Endothelial cell of umbilical vein (primary cell): ENCODE data around the gene IFT74. TPM values are rescaled to one million over a fixed set of nuclear protein-coding genes. Genes with fewer than 3 reads are reported as not detected.

ENCODE experiments used
- BruUV-seq: library from RNA; stranded (reverse); fragments of 400-500 nt; replicated peaks from 2 replicates; lab custom pipeline; 2021; lab: Mats Ljungman, UMichigan
- CTCF ChIA-PET: fragments of 300-600, 350-600 bp; sonication (Branson Sonifier 250); formaldehyde crosslinking; loops from one replicate; lab custom pipeline; 2021; ENCODE audit warnings: antibody characterized with exemption, inconsistent platforms; lab: Charles Lee
- POLR2A ChIA-PET: fragments of 300-600, 350-600 bp; sonication (Branson Sonifier 250); formaldehyde crosslinking; loops from one replicate; lab custom pipeline; 2021; ENCODE audit warnings: antibody characterized with exemption, inconsistent platforms; lab: Charles Lee
- DNase-seq: peaks from one replicate; pipeline ENCODE4 v3.0.0-alpha.2; 2011; ENCODE audit warnings: low read depth, low spot score
- FAIRE-seq: peaks from 2 replicates; lab custom pipeline; 2011; peaks lifted over from hg19 to GRCh38; lab: Jason Lieb, UNC
- H2AFZ ChIP-seq: 2 replicates; pipeline ENCODE4 v1.6.0; 2012; ENCODE audit warnings: low read depth, low read length, control low read depth, inconsistent platforms
- H3K27ac ChIP-seq: 2 replicates; pipeline ENCODE4 v1.5.1; 2011; ENCODE audit warnings: low read depth, mild to moderate bottlenecking, control low read depth, low read length, moderate library complexity; ENCODE audit not compliant: insufficient read depth
- H3K27me3 ChIP-seq, 2 experiments: 2 replicates each; pipeline versions ENCODE4 v1.6.0 to v1.6.1; 2011; ENCODE audit warnings: low read length in 2 of 2, mixed read lengths in 1 of 2; ENCODE audit not compliant: control insufficient read depth in 2 of 2, insufficient read depth in 2 of 2
- H3K36me3 ChIP-seq, 2 experiments: 2 replicates in 1 of 2; 3 replicates in 1 of 2; pipeline ENCODE4 v1.5.1; 2011; ENCODE audit warnings: low read length in 2 of 2, mild to moderate bottlenecking in 1 of 2, moderate library complexity in 1 of 2; ENCODE audit not compliant: control insufficient read depth in 2 of 2, insufficient read depth in 2 of 2; ENCODE audit errors: extremely low read depth in 1 of 2
- H3K4me1 ChIP-seq: 3 replicates; pipeline ENCODE4 v1.5.1; 2011; ENCODE audit warnings: mild to moderate bottlenecking, low read length; ENCODE audit not compliant: control insufficient read depth, insufficient read depth; ENCODE audit errors: extremely low read depth
- H3K4me2 ChIP-seq: 2 replicates; pipeline ENCODE4 v1.6.1; 2011; ENCODE audit warnings: low read length, control low read depth, mixed read lengths; ENCODE audit not compliant: insufficient read depth
- H3K4me3 ChIP-seq, 3 experiments: fragments of 200-600 bp in 1 of 3; sonication (generic), shearing (Covaris generic) in 1 of 3; replicated peaks in 1 of 3; 2 replicates each; pipeline ENCODE4 v1.5.1; 2011 to 2016; ENCODE audit warnings: control low read depth in 3 of 3, low read length in 3 of 3, mild to moderate bottlenecking in 2 of 3, inconsistent platforms in 1 of 3, low read depth in 1 of 3, moderate library complexity in 1 of 3; ENCODE audit not compliant: insufficient read depth in 1 of 3
- H3K79me2 ChIP-seq: 2 replicates; pipeline ENCODE4 v1.6.0; 2012; ENCODE audit warnings: low read length, inconsistent platforms; ENCODE audit not compliant: control insufficient read depth, insufficient read depth
- H3K9ac ChIP-seq: replicated peaks from 2 replicates; pipeline ENCODE3; 2011; ENCODE audit warnings: low read length, control low read depth; ENCODE audit not compliant: insufficient read depth; ENCODE audit errors: extremely low read depth
- H3K9me1 ChIP-seq: replicated peaks from 3 replicates; pipeline ENCODE4 v1.6.0; 2011; ENCODE audit warnings: mild to moderate bottlenecking, low read length; ENCODE audit not compliant: control insufficient read depth, insufficient read depth; ENCODE audit errors: extremely low read depth
- H3K9me3 ChIP-seq: replicated peaks from 2 replicates; pipeline ENCODE4 v1.5.1; 2012; ENCODE audit warnings: low read length, inconsistent platforms; ENCODE audit not compliant: control insufficient read depth, insufficient read depth
- H4K20me1 ChIP-seq: replicated peaks from 2 replicates; pipeline ENCODE3; 2011; ENCODE audit warnings: mild to moderate bottlenecking, low read length; ENCODE audit not compliant: control insufficient read depth, insufficient read depth; ENCODE audit errors: extremely low read depth
- CTCF ChIP-seq, 2 donors: IDR thresholded peaks; 1 replicate in 1 of 2; 2 replicates in 1 of 2; pipeline ENCODE4 v1.5.1; 2011; ENCODE audit warnings: low read length in 2 of 2, mild to moderate bottlenecking in 2 of 2, moderate library complexity in 2 of 2, control low read depth in 1 of 2, inconsistent platforms in 1 of 2, low read depth in 1 of 2; ENCODE audit not compliant: insufficient read depth in 1 of 2; ENCODE audit errors: extremely low read depth in 1 of 2
- EZH2 ChIP-seq: IDR thresholded peaks from 2 replicates; pipeline ENCODE4 v1.6.1; 2012; ENCODE audit warnings: borderline replicate concordance, low read depth, mild to moderate bottlenecking, moderate library complexity, low read length, inconsistent platforms; ENCODE audit not compliant: severe bottlenecking
- FOS ChIP-seq: IDR thresholded peaks from 2 replicates; pipeline ENCODE4 v1.6.1; 2011; ENCODE audit warnings: mild to moderate bottlenecking, low read length, moderate library complexity, borderline replicate concordance; ENCODE audit not compliant: insufficient read depth
- GATA2 ChIP-seq: IDR thresholded peaks from 2 replicates; pipeline ENCODE4 v1.7.0; 2011; ENCODE audit warnings: low read depth, mild to moderate bottlenecking, moderate library complexity, mixed read lengths, low read length; ENCODE audit not compliant: insufficient read length, insufficient read depth
- JUN ChIP-seq: IDR thresholded peaks from 2 replicates; pipeline ENCODE4 v1.6.1; 2011; ENCODE audit warnings: borderline replicate concordance, low read depth; ENCODE audit not compliant: insufficient read length, insufficient read depth
- MAX ChIP-seq: IDR thresholded peaks from 2 replicates; pipeline ENCODE4 v1.6.1; 2011; ENCODE audit not compliant: insufficient read depth, insufficient read length
- MYC ChIP-seq: IDR thresholded peaks from one replicate; pipeline ENCODE4 v1.6.1; 2011; ENCODE audit warnings: mild to moderate bottlenecking, low read depth, low read length
- POLR2A ChIP-seq: IDR thresholded peaks from 2 replicates; pipeline ENCODE4 v1.6.1; 2012; ENCODE audit warnings: low read depth, mild to moderate bottlenecking, control low read depth, low read length
- POLR2AphosphoS5 ChIP-seq: IDR thresholded peaks from 2 replicates; pipeline ENCODE4 v1.6.1; 2012; ENCODE audit warnings: low read depth, mild to moderate bottlenecking, control low read depth, low read length, moderate library complexity; ENCODE audit not compliant: insufficient read depth
- dilution Hi-C: fragments of 300-500 bp; cut with MboI; formaldehyde crosslinking; loops from one replicate; pipeline ENCODE4 v1.15.0; 2019; ENCODE audit warnings: low sequenced_read_pairs; ENCODE audit not compliant: extremely low pct_ligation_motif_present
- intact Hi-C: fragments of 100-400 bp; cut with micrococcal nuclease; formaldehyde crosslinking; loops from one replicate; pipeline ENCODE4 v1.10.0; 2022
- polyA plus RNA-seq, 4 experiments: library from polyadenylated mRNA; depleted of rRNA in 3 of 4; stranded (reverse) in 3 of 4; unstranded in 1 of 4; fragments of >200 nt; gene quantifications; 2 replicates each; pipeline versions ENCODE4 v1.2.1 to v1.2.3, GENCODE V29; 2011 to 2012; ENCODE audit warnings: missing spikeins in 1 of 4
- total RNA-seq: library from RNA; stranded (reverse); gene quantifications from 2 replicates; pipeline ENCODE4 v1.2.3, GENCODE V29; 2021

Gene IFT74
- total and polyA plus RNA-seq, 2 donors (not counting 3 experiments of a cell fraction or from before 2014, with no cell fraction given): 3.4 to 10.8 TPM

GRCh38 chr9:26950521-26950920, 5.7 kb upstream of the IFT74 start:
- CTCF ChIA-PET: interaction anchor here (0.6 kb wide), 1 partner anchor 80 kb away, joined by 3 read pairs; no protein-coding TSS in a partner anchor
- Histone ChIP-seq H3K27me3 (no peaks in the 10 kb centered on the region), H3K9ac (no peak overlapping the region), H3K4me3 (no peak overlapping the region), H3K36me3 (no peaks in the 10 kb centered on the region), H3K9me3 (no peaks in the 10 kb centered on the region), H3K79me2 (peaks cover 14% of the 10 kb centered on the region), H4K20me1 (no peaks in the 10 kb centered on the region), H3K9me1 (no peaks in the 10 kb centered on the region), H2AFZ (no peak overlapping the region), H3K27ac (no peak overlapping the region), H3K4me1 (peaks cover 11% of the 10 kb centered on the region), H3K4me2 (no peak overlapping the region)
- intact Hi-C loops (no loop called here), dilution Hi-C loops (no loop called here)
- no TSS peak for BruUV-seq
- DNase-seq (no peak), FAIRE-seq (no peak)
- POLR2A ChIA-PET: no interaction called here
- no peak for TF ChIP-seq MYC
- TF ChIP-seq JUN: no peak
- TF ChIP-seq MAX: no peak
- TF ChIP-seq EZH2: no peak
- TF ChIP-seq POLR2A: no peak
- TF ChIP-seq GATA2: no peak
- TF ChIP-seq POLR2AphosphoS5: no peak
- no peak for TF ChIP-seq CTCF (IDR thresholded peaks at IDR 0.05; ENCODE audit: extremely low read depth in 1 of 2, insufficient read depth in 1 of 2, low read depth in 1 of 2, low read length in 2 of 2)
- TF ChIP-seq FOS: no peak
